GM12873 (cell line): ENCODE results near the gene CSNK1G1.

ENCODE experiments used
- CTCF ChIP-seq: IDR thresholded peaks from 2 replicates; pipeline ENCODE4 v1.5.1; 2012; ENCODE audit warnings: low read depth, mild to moderate bottlenecking, moderate library complexity, low read length, control low read depth; ENCODE audit not compliant: insufficient read depth; ENCODE audit errors: missing control alignments

The CSNK1G1 gene

DNA sequence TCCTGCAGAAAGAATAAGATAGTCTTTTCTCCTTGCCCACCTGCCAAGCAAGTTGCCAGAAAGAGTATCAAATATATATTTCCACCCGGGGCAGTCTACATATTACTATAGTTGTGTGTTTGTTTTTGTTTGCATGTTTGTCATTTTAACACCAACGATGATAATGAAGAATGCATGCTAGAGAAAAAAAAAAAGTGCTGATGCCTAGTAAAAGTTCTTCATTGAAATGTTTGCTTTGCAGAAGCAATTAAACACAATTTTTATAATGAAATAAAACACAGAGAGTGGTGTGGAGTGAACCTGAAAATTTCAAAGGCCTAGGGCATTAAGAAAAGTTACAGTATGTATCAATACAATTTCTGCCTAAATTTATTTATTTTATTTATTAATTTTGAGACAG is 27.8 kb upstream of the CSNK1G1 start:
- no peak for TF ChIP-seq CTCF

DNA sequence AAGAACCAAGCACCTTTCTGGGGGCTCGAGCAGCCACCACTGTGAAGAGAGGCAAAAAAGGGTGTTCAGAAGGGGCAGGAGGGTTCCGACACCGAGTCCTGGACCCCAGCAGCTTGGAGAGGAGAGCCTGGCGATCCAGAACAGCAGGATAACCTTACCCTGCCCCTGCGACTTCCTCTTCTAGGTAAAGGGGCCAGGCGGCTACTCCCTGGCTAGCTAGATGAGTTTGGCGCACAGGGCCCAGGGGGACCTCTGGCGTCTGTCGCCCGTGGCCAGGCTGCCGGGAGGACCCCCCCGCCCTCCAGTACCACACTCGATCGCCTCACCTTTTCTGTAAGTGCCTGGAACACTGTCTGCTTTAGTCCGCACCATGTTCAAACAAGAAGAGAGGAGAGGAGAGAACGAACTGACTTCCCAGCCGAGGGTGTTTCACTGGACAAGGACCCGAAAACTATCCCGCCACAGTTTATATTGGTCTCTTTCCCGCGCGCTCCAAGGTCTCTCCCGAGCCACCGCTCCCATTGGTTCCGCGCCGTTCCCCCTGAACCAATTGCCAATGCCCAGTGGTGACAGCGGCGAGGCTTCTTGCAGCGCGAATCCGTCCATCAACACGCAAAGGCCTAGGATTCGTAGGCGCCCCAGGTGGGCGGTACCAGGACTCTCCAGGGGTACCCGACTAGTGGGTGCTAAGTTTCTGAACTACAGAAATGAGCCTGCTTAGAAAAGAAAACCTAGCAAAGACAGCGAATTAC is 25.2 kb upstream of the CSNK1G1 start, which contains the start of gene PCLAF:
TSS of gene PCLAF (minus strand) at position 442 of the 752 bp plus-strand sequence. CDS start at position 372, 70 bp downstream.
- TF ChIP-seq CTCF = no peak

DNA sequence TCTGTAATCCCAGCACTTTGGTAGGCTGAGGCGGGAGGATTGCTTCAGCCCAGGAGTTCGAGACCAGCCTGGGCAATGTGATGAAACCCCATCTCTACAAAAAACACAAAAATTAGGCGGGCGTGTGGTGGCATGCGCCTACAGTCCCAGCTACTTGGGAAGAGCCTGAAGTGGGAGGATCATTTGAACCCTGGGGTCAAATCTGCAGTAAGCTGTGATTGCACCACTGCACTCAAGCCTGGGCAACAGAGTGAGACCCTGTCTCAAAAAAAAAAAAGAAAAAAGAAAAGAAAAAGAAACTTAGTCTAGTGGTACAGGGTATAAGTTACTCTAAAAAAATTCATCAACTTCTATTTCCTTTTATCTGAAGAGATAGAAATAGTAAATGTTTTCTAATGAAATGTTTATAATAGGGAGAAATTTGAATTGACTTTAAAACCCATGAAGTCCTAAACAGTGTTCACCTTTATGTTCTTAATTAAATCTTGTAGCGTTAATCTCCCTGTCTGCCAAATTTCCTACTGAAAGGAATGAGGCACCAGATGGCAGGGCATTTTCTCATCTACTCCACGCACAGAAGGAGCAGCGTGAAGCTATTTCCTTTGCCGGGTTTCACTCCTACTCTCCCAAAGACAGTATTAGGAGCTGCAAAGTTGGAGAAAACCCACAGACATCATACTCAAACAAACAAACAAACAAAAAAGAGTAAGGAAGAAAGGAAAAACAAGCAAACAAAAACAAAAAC is 23.4 kb upstream of the CSNK1G1 start:
- TF ChIP-seq CTCF = no peak

DNA sequence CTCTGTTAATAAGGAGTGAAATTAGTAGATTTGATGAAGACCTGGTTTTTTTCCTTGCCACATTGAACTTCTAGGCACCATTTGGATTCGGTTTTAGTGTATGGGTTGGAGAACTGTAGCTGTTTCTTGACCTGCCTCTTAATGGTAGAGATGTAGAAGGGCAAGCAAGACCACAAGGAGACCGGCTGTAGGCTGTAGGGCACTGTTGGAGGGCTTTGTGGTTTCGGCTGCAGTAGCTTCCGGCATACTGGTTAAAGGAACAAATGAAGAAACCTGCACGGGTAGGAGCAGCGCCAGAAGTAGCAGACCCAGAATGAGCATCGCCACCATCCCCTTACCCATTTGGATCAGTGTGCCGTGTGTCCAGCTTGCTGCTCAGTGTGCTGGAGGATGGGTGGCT is 17.4 kb upstream of the CSNK1G1 start:
- no peak for TF ChIP-seq CTCF

- TF ChIP-seq CTCF = no peak
Measured at GRCh38 chr15:64369078-64369607, 13.2 kb upstream of the CSNK1G1 start.

DNA sequence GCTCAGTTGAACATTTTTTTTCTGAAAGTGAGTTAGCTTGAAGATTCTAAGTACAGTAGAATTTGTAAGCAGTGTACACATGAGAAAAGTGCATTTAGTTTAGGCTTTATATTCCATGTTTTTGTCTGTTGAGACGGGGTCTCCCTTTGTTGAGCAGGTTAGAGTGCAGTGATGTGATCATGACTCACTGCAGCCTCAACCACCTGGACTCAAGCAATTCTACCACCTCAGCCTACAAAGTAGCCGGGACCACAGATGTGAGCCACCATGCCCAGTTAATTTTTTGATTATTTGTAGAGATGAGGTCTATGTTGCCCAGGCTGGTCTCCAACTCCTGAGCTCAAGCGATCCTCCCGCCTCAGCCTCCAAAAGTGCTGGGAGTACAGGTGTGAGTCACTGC is 5.3 kb upstream of the CSNK1G1 start:
- no peak for TF ChIP-seq CTCF

- no peak for TF ChIP-seq CTCF
Measured at GRCh38 chr15:64356710-64357040, 702 bp upstream of the CSNK1G1 start.
